GM23248 (cell line): ENCODE results near the gene DDX17. TPM values are rescaled to one million over a fixed set of nuclear protein-coding genes. Genes with fewer than 3 reads are reported as not detected.
A peak's percentile ranks its signal among the peaks of the same experiment; 100 is the strongest.

Experiments
- DNase-seq: peaks from one replicate; pipeline ENCODE4 v3.0.0-alpha.2; 2015
- H2AFZ ChIP-seq: fragments of 200-600 bp; sonication (generic); 2 replicates; pipeline ENCODE4 v1.6.1; 2016; ENCODE audit warnings: antibody characterized with exemption
- H3F3A ChIP-seq: fragments of 200-600 bp; sonication (generic); 2 replicates; pipeline ENCODE4 v1.6.1; 2016; ENCODE audit warnings: mild to moderate bottlenecking, antibody characterized with exemption, mixed run types; ENCODE audit not compliant: insufficient read depth
- H3K27ac ChIP-seq: fragments of 200-600 bp; sonication (generic); 2 replicates; pipeline ENCODE4 v1.5.1; 2016; ENCODE audit warnings: mild to moderate bottlenecking
- H3K27me3 ChIP-seq: fragments of 200-600 bp; sonication (generic); replicated peaks from 2 replicates; pipeline ENCODE4 v1.6.1; 2016; ENCODE audit warnings: mild to moderate bottlenecking; ENCODE audit not compliant: insufficient read depth
- H3K36me3 ChIP-seq: fragments of 200-600 bp; sonication (generic); 2 replicates; pipeline ENCODE4 v1.6.1; 2016; ENCODE audit warnings: low read depth, mild to moderate bottlenecking
- H3K4me1 ChIP-seq: fragments of 200-600 bp; sonication (generic); 2 replicates; pipeline ENCODE4 v1.6.1; 2016; ENCODE audit warnings: mild to moderate bottlenecking; ENCODE audit not compliant: insufficient read depth
- H3K4me2 ChIP-seq: fragments of 200-600 bp; sonication (generic); one replicate; pipeline ENCODE4 v1.6.1; 2016; ENCODE audit warnings: mild to moderate bottlenecking; ENCODE audit not compliant: unreplicated experiment
- H3K4me3 ChIP-seq: fragments of 200-600 bp; sonication (generic); 2 replicates; pipeline ENCODE4 v1.5.1; 2016; ENCODE audit warnings: mild to moderate bottlenecking
- H3K79me2 ChIP-seq: fragments of 200-600 bp; sonication (generic); 2 replicates; pipeline ENCODE4 v1.6.1; 2016; ENCODE audit warnings: mild to moderate bottlenecking; ENCODE audit not compliant: insufficient read depth
- H3K9ac ChIP-seq: fragments of 200-600 bp; sonication (generic); 2 replicates; pipeline ENCODE4 v1.6.1; 2016; ENCODE audit warnings: mild to moderate bottlenecking
- H3K9me2 ChIP-seq: fragments of 200-600 bp; sonication (generic); 2 replicates; pipeline ENCODE4 v1.6.1; 2016; ENCODE audit warnings: mixed run types, mild to moderate bottlenecking, moderate library complexity; ENCODE audit not compliant: insufficient read depth
- H3K9me3 ChIP-seq: fragments of 200-600 bp; sonication (generic); one replicate; pipeline ENCODE4 v1.6.1; 2017; ENCODE audit warnings: low read depth
- H4K20me1 ChIP-seq: fragments of 200-600 bp; sonication (generic); 2 replicates; pipeline ENCODE4 v1.6.0; 2016; ENCODE audit not compliant: insufficient read depth
- EZH2 ChIP-seq: fragments of 200-600 bp; sonication (generic); IDR thresholded peaks from 2 replicates; pipeline ENCODE4 v1.6.1; 2018; ENCODE audit warnings: antibody characterized with exemption, mild to moderate bottlenecking; ENCODE audit not compliant: insufficient read depth, poor library complexity, severe bottlenecking
- EZH2phosphoT487 ChIP-seq: fragments of 200-600 bp; sonication (generic); IDR thresholded peaks from 2 replicates; pipeline ENCODE4 v1.6.1; 2018; ENCODE audit warnings: antibody characterized with exemption, moderate library complexity, mild to moderate bottlenecking, low read depth; ENCODE audit not compliant: insufficient read depth
- WGBS, 2 experiments: methylation state at CpG; one replicate each; pipeline ENCODE4 v1.1.6; 2015 to 2017; ENCODE audit warnings: low lambda C conversion rate in 2 of 2, low coverage in 1 of 2; ENCODE audit errors: missing lambda C conversion rate in 2 of 2; 5-methylcytosine and 5-hydroxymethylcytosine counted together
- in situ Hi-C: fragments of 300-500 bp; cut with MboI; formaldehyde crosslinking; loops from 2 replicates; pipeline ENCODE4 v1.15.0; 2020
- polyA plus RNA-seq: library from polyadenylated mRNA; unstranded; fragments of >200 nt; fragmentation: Nextera tagmentation; extraction: Ambion mirVana; gene quantifications from 2 replicates; pipeline ENCODE4 v1.2.1, GENCODE V29; 2016
- total RNA-seq: library from RNA; depleted of rRNA; stranded (reverse); fragments of >200 nt; shearing (Covaris generic); gene quantifications from 2 replicates; pipeline ENCODE4 v1.2.3, GENCODE V29; 2014

Gene DDX17
- total and polyA plus RNA-seq, 2 experiments from 2014 or later = 30.1 to 312 TPM

- H3K27ac ChIP-seq = no peak overlapping the region
- no peaks in the 10 kb centered on the region for H3K79me2 ChIP-seq
- 22 to 24% methylated on average over 32 to 37 of the region's 67 CpGs for WGBS, 2 experiments
- H3F3A ChIP-seq = no peaks in the 10 kb centered on the region
- no peaks in the 10 kb centered on the region for H3K4me1 ChIP-seq
- no peak overlapping the region for H3K9ac ChIP-seq
- TF ChIP-seq EZH2phosphoT487 (0 out of 2 replicates have a peak, but pooled peaks have one; percentile 56), EZH2 (peak; percentile 37)
- no peak overlapping the region for H3K4me3 ChIP-seq
- peaks cover 59% of the 10 kb centered on the region for H3K27me3 ChIP-seq
- peak; percentile 17 for DNase-seq
- H3K9me2 ChIP-seq = no peaks in the 10 kb centered on the region
- no peaks in the 10 kb centered on the region for H3K36me3 ChIP-seq
- no peaks in the 10 kb centered on the region for H4K20me1 ChIP-seq
- no peaks in the 10 kb centered on the region for H3K9me3 ChIP-seq
- no peak overlapping the region for H2AFZ ChIP-seq
- in situ Hi-C loops = no loop called here
- H3K4me2 ChIP-seq = no peak overlapping the region
These were observed 51.6 kb downstream of the DDX17 start for GRCh38 chr22:38454353-38455075.

GRCh38 chr22:38453996-38454352 lies 52.1 kb downstream of the DDX17 start:
- TF ChIP-seq EZH2phosphoT487 (no peak), EZH2 (no peak)
- Histone ChIP-seq H3K9me3 (no peaks in the 10 kb centered on the region), H2AFZ (no peak overlapping the region), H3K9ac (no peak overlapping the region), H3F3A (no peaks in the 10 kb centered on the region), H3K36me3 (no peaks in the 10 kb centered on the region), H3K27ac (no peak overlapping the region), H3K4me3 (no peak overlapping the region), H3K4me1 (no peaks in the 10 kb centered on the region), H3K79me2 (no peaks in the 10 kb centered on the region), H3K9me2 (no peaks in the 10 kb centered on the region), H4K20me1 (no peaks in the 10 kb centered on the region), H3K4me2 (no peak overlapping the region), H3K27me3 (peaks cover 58% of the 10 kb centered on the region)
- WGBS, 2 experiments = 90 to 98% methylated on average over 3 of the region's 3 CpGs
- no peak for DNase-seq
- in situ Hi-C loops = no loop called here

GRCh38 chr22:38453066-38453672 lies 52.9 kb downstream of the DDX17 start:
- Histone ChIP-seq H3K4me1 (no peaks in the 10 kb centered on the region), H3K9me2 (no peaks in the 10 kb centered on the region), H2AFZ (no peak overlapping the region), H3K27ac (no peak overlapping the region), H3K27me3 (peaks cover 49% of the 10 kb centered on the region), H3K9ac (no peak overlapping the region), H3K36me3 (no peaks in the 10 kb centered on the region), H3K9me3 (no peaks in the 10 kb centered on the region), H3K4me2 (no peak overlapping the region), H3F3A (no peaks in the 10 kb centered on the region), H3K79me2 (no peaks in the 10 kb centered on the region), H3K4me3 (no peak overlapping the region), H4K20me1 (no peaks in the 10 kb centered on the region)
- WGBS, 2 experiments = 76 to 80% methylated on average over 11 of the region's 11 CpGs
- TF ChIP-seq EZH2 (no peak), EZH2phosphoT487 (no peak)
- no peak for DNase-seq
- in situ Hi-C loops = no loop called here

GRCh38 chr22:38452373-38453065 lies 53.6 kb downstream of the DDX17 start:
- no peak overlapping the region for H3K27ac ChIP-seq
- H4K20me1 ChIP-seq = no peaks in the 10 kb centered on the region
- in situ Hi-C loops = no loop called here
- no peaks in the 10 kb centered on the region for H3K9me3 ChIP-seq
- TF ChIP-seq EZH2phosphoT487 = no peak
- no peak for TF ChIP-seq EZH2
- H3K79me2 ChIP-seq = no peaks in the 10 kb centered on the region
- no peaks in the 10 kb centered on the region for H3F3A ChIP-seq
- H3K9me2 ChIP-seq = no peaks in the 10 kb centered on the region
- H2AFZ ChIP-seq = no peak overlapping the region
- no peak overlapping the region for H3K9ac ChIP-seq
- DNase-seq = peak; percentile 64
- no peaks in the 10 kb centered on the region for H3K36me3 ChIP-seq
- WGBS, 2 experiments = 23% methylated on average over 13 to 25 of the region's 25 CpGs
- H3K27me3 ChIP-seq = peaks cover 46% of the 10 kb centered on the region
- H3K4me3 ChIP-seq = no peak overlapping the region
- no peaks in the 10 kb centered on the region for H3K4me1 ChIP-seq
- no peak overlapping the region for H3K4me2 ChIP-seq
